MCF 10A (cell line): ENCODE data around the gene TCAP. TPM values are rescaled to one million over a fixed set of nuclear protein-coding genes. Genes with fewer than 3 reads are reported as not detected.

ENCODE experiments used
- BruUV-seq: library from RNA; stranded (reverse); fragments of 400-500 nt; replicated peaks from 2 replicates; lab custom pipeline; 2021; lab: Mats Ljungman, UMichigan
- CTCF ChIA-PET: fragments of 300-600 bp; sonication (Branson Sonifier 250); formaldehyde crosslinking; extraction: SDS; loops from one replicate; lab custom pipeline; 2021; ENCODE audit warnings: antibody characterized with exemption, inconsistent platforms; lab: Yijun Ruan, JAX
- POLR2A ChIA-PET: fragments of 300-600, 350-650 bp; sonication (Branson Sonifier 250); formaldehyde crosslinking; extraction: SDS; loops from one replicate; lab custom pipeline; 2020; ENCODE audit warnings: antibody characterized with exemption, inconsistent platforms; lab: Yijun Ruan, JAX
- DNase-seq: peaks from one replicate; pipeline ENCODE4 v3.0.0-alpha.2; 2018; ENCODE audit not compliant: unreplicated experiment
- H3K27ac Mint-ChIP-seq: one replicate; pipeline ENCODE4 v1.8.0; 2022; ENCODE audit warnings: mild to moderate bottlenecking, low read depth, mixed read lengths; ENCODE audit not compliant: unreplicated experiment
- H3K27me3 Mint-ChIP-seq: one replicate; pipeline ENCODE4 v1.8.0; 2022; ENCODE audit warnings: mixed read lengths; ENCODE audit not compliant: insufficient read depth, unreplicated experiment
- H3K36me3 Mint-ChIP-seq: one replicate; pipeline ENCODE4 v1.8.0; 2022; ENCODE audit warnings: mild to moderate bottlenecking, moderate library complexity, mixed read lengths; ENCODE audit not compliant: insufficient read depth, unreplicated experiment
- H3K4me1 Mint-ChIP-seq: one replicate; pipeline ENCODE4 v1.8.0; 2022; ENCODE audit warnings: mixed read lengths; ENCODE audit not compliant: insufficient read depth, unreplicated experiment
- H3K4me3 Mint-ChIP-seq: one replicate; pipeline ENCODE4 v1.8.0; 2022; ENCODE audit warnings: mild to moderate bottlenecking, moderate library complexity, mixed read lengths; ENCODE audit not compliant: unreplicated experiment
- H3K9me3 Mint-ChIP-seq: one replicate; pipeline ENCODE4 v1.8.0; 2022; ENCODE audit warnings: mixed read lengths; ENCODE audit not compliant: unreplicated experiment
- intact Hi-C: fragments of 100-400 bp; cut with micrococcal nuclease; formaldehyde crosslinking; loops from 2 replicates; pipeline ENCODE4 v1.14.1; 2022
- total RNA-seq: library from RNA; stranded (reverse); gene quantifications from 2 replicates; pipeline ENCODE4 v1.2.3, GENCODE V29; 2022
- TF ChIP-seq, protein P1 (sequence below): fragments of 200-600 bp; IDR thresholded peaks from one replicate; pipeline ENCODE4 v1.8.0; 2022; ENCODE audit warnings: antibody characterized with exemption, mild to moderate bottlenecking; ENCODE audit not compliant: unreplicated experiment

Gene TCAP
- total RNA-seq, 1 experiment from 2014 or later, result 0.37 TPM

DNA sequence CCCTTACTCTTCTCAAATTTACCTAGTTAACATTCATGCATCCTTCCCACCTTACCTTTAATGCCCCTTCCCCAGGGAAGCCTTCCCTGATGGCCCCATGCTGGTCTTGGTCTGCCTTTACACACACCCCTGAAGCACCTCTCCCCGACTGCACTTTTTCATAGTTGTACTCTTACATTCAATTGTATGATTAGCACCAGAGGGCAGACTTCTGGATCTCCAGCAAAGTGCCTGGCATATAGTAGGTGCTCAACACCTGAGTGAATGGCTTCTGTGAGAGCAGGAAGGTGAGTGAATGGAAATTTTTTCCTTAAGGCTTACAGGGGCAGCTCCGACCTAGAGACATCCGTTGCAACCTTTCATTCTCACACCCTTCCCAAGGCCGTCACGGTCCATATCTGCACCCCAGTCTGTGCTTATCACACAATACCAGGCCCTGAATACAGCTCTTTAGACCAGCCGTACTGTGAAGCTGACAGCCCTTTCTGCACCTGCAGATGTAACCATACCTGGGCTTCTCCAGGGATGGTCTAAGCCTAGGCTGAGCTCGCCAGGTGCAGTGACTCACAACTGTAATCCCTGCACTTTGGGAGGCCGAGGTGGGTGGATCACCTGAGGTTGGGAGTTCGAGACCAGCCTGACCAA lies 18.3 kb downstream of the TCAP start:
- intact Hi-C loops, result no loop called here
- Mint-ChIP-seq H3K4me1 (peaks cover 6% of the 10 kb centered on the region), H3K4me3 (no peak overlapping the region), H3K27ac (no peak overlapping the region), H3K9me3 (no peaks in the 10 kb centered on the region), H3K36me3 (peaks cover 11% of the 10 kb centered on the region), H3K27me3 (no peaks in the 10 kb centered on the region)
- no TSS peak for BruUV-seq
- ChIA-PET POLR2A (interaction anchor here (1.3 kb wide), 1 partner anchor 28 kb away, joined by 4 read pairs; no protein-coding TSS in a partner anchor), CTCF (interaction anchor here (0.6 to 1.6 kb wide), 3 partner anchors 30 to 70 kb away, joined by 3 to 4 read pairs (median 4); no protein-coding TSS in a partner anchor)
- TF ChIP-seq, protein P1, sequence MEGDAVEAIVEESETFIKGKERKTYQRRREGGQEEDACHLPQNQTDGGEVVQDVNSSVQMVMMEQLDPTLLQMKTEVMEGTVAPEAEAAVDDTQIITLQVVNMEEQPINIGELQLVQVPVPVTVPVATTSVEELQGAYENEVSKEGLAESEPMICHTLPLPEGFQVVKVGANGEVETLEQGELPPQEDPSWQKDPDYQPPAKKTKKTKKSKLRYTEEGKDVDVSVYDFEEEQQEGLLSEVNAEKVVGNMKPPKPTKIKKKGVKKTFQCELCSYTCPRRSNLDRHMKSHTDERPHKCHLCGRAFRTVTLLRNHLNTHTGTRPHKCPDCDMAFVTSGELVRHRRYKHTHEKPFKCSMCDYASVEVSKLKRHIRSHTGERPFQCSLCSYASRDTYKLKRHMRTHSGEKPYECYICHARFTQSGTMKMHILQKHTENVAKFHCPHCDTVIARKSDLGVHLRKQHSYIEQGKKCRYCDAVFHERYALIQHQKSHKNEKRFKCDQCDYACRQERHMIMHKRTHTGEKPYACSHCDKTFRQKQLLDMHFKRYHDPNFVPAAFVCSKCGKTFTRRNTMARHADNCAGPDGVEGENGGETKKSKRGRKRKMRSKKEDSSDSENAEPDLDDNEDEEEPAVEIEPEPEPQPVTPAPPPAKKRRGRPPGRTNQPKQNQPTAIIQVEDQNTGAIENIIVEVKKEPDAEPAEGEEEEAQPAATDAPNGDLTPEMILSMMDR, result no peak
- no peak for DNase-seq

DNA sequence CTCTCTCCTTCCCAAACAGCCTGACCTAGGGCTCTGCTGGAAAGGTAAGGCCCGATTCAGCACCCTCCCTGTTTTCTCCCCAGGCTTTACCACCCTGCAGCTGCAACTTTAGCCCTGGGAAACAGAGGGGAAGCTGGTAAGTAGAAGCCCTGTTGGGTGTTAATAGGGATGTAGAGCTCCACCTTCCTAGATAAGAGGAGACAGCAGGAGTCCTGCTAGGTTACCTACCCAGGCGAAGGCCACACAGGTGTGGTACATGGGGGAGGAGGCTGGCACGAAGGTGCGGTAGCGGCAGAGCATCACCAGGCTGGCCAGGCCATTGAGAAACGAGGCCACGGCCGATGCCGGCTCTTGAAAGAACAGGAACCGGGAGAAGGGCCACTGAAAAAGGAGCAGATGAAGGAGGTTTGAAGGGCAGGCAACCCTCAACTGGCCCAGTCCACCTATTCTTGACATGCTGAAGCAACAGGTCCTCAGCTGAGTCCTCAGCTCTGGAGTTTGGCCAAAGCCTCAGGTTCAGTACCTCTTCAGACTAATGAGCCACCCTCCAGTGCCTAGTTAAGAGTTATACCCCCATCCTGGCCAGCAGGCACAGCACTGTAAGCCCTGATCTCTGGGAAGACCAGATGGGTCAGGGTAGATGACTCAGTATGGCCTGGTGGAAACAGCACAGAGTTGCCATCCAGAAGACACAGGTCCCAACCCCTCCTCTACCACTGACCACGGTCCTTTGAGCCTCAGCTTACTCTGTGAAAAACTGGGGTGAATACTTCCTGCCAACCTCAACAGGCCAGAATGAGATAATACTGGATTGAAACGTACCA lies 19.4 kb downstream of the TCAP start:
- ChIA-PET POLR2A (interaction anchor here (1.3 kb wide), 1 partner anchor 29 kb away, joined by 4 read pairs; no protein-coding TSS in a partner anchor), CTCF (interaction anchor here (0.6 to 1.6 kb wide), 4 partner anchors 13 to 236 kb away, joined by 3 to 5 read pairs (median 4); no protein-coding TSS in a partner anchor)
- Mint-ChIP-seq H3K36me3 (peaks cover 11% of the 10 kb centered on the region), H3K9me3 (no peaks in the 10 kb centered on the region), H3K27me3 (no peaks in the 10 kb centered on the region), H3K27ac (no peak overlapping the region), H3K4me1 (peaks cover 14% of the 10 kb centered on the region), H3K4me3 (no peak overlapping the region)
- DNase-seq, result no peak
- intact Hi-C loops, result loop anchor here (5.0 kb wide), 2 partner anchors 47 to 58 kb away; partner anchors contain the start of gene STARD3
- TF ChIP-seq, protein P1, result no peak
- BruUV-seq, result no TSS peak

DNA sequence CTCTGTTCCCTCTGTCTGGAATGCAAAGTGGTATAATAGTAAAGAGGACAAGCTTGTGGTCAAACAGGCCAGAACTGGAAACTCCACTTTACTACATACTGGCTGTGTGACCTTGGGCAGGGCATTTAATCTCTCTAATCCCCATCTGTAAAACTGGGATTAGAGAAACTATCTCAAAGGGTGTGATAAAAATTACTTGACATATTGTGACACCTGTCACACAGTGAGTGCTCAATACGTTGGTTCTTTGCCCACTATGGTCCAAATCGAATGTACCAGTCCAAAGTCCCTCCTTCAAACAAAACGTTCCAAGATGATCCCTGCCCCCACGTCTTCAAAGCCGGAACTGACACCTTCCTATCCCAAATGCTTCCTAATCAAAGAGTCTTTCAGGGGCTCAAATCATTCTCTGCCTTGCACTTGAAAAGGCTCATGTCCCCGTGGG lies 22.0 kb downstream of the TCAP start:
- POLR2A ChIA-PET, result interaction anchor here (0.9 to 4.1 kb wide), 8 partner anchors 13 to 83 kb away, joined by 3 to 68 read pairs (median 11); partner anchors contain the start of genes ERBB2, MIEN1 and STARD3
- no peaks in the 10 kb centered on the region for H3K27me3 Mint-ChIP-seq
- peak overlapping the region; percentile 79 for H3K4me3 Mint-ChIP-seq
- peak overlapping the region; percentile 95 for H3K27ac Mint-ChIP-seq
- intact Hi-C loops, result loop anchor here (5.0 kb wide), 2 partner anchors 50 to 55 kb away; partner anchors contain the start of gene STARD3
- CTCF ChIA-PET, result interaction anchor here (0.6 to 1.1 kb wide), 3 partner anchors 13 to 66 kb away, joined by 3 read pairs; partner anchors contain the start of gene ERBB2
- peaks cover 14% of the 10 kb centered on the region for H3K4me1 Mint-ChIP-seq
- TF ChIP-seq, protein P1, result no peak
- H3K9me3 Mint-ChIP-seq, result no peaks in the 10 kb centered on the region
- no peak for DNase-seq
- H3K36me3 Mint-ChIP-seq, result peaks cover 11% of the 10 kb centered on the region
- TSS peak; percentile 74 for BruUV-seq
